OCI-LY7 (cell line): ENCODE data around the gene GABRA6. TPM values are rescaled to one million over a fixed set of nuclear protein-coding genes. Genes with fewer than 3 reads are reported as not detected.

Experiments
- BruUV-seq: library from RNA; stranded (reverse); fragments of 400-500 nt; replicated peaks from 2 replicates; lab custom pipeline; 2021; lab: Mats Ljungman, UMichigan
- CTCF ChIA-PET: fragments of 300-600 bp; sonication (Branson Sonifier 250); formaldehyde crosslinking; loops from one replicate; lab custom pipeline; 2022; ENCODE audit warnings: antibody characterized with exemption; ENCODE audit not compliant: unreplicated experiment; lab: Charles Lee
- POLR2A ChIA-PET: fragments of 300-600 bp; sonication (Branson Sonifier 250); formaldehyde crosslinking; loops from one replicate; lab custom pipeline; 2022; ENCODE audit warnings: antibody characterized with exemption; lab: Charles Lee
- DNase-seq: peaks from one replicate; pipeline ENCODE4 v3.0.0-alpha.2; 2015; ENCODE audit warnings: low spot score
- H2AFZ ChIP-seq: fragments of 200-600 bp; sonication (generic), shearing (Covaris generic); 2 replicates; pipeline ENCODE4 v1.6.1; 2014; ENCODE audit warnings: mild to moderate bottlenecking, antibody characterized with exemption, low read length, moderate library complexity
- H3K27ac ChIP-seq: fragments of 200-600 bp; sonication (generic); 2 replicates; pipeline ENCODE4 v1.5.1; 2014; ENCODE audit warnings: mixed run types, low read depth, mild to moderate bottlenecking, moderate library complexity, low read length, inconsistent platforms; ENCODE audit not compliant: poor library complexity, severe bottlenecking
- H3K36me3 ChIP-seq: fragments of 200-600 bp; sonication (generic); 2 replicates; pipeline ENCODE4 v1.6.1; 2014; ENCODE audit warnings: mild to moderate bottlenecking, antibody characterized with exemption, low read length, moderate library complexity, mixed read lengths; ENCODE audit not compliant: insufficient read depth
- H3K4me1 ChIP-seq: fragments of 200-600 bp; sonication (generic); 2 replicates; pipeline ENCODE4 v1.5.1; 2014; ENCODE audit warnings: mild to moderate bottlenecking, low read length; ENCODE audit not compliant: insufficient read depth, poor library complexity, severe bottlenecking
- H3K4me2 ChIP-seq: fragments of 200-600 bp; sonication (generic); 2 replicates; pipeline ENCODE4 v1.6.1; 2014; ENCODE audit warnings: mild to moderate bottlenecking, low read length
- H3K4me3 ChIP-seq: fragments of 200-600 bp; sonication (generic); 2 replicates; pipeline ENCODE4 v1.5.1; 2014; ENCODE audit warnings: mild to moderate bottlenecking, low read depth, low read length; ENCODE audit not compliant: poor library complexity, severe bottlenecking
- H3K79me2 ChIP-seq: fragments of 200-600 bp; sonication (generic); 2 replicates; pipeline ENCODE4 v1.6.1; 2016; ENCODE audit warnings: low read depth, mild to moderate bottlenecking, low read length, moderate library complexity, mixed read lengths; ENCODE audit not compliant: insufficient read depth
- H3K9me2 ChIP-seq: fragments of 200-600 bp; sonication (generic); 2 replicates; pipeline ENCODE4 v1.6.1; 2016; ENCODE audit warnings: mild to moderate bottlenecking, low read length, mixed read lengths; ENCODE audit not compliant: insufficient read depth
- H3K9me3 ChIP-seq: fragments of 200-600 bp; sonication (generic); 2 replicates; pipeline ENCODE4 v1.6.1; 2014; ENCODE audit warnings: mild to moderate bottlenecking, mixed run types, low read length, mixed read lengths
- H4K20me1 ChIP-seq: fragments of 200-600 bp; sonication (generic); 2 replicates; pipeline ENCODE4 v1.6.1; 2014; ENCODE audit warnings: mild to moderate bottlenecking, antibody characterized with exemption, low read length, moderate library complexity, mixed read lengths; ENCODE audit not compliant: insufficient read depth
- CTCF ChIP-seq: fragments of 200-600 bp; sonication (generic); conservative IDR thresholded peaks from 2 replicates; pipeline ENCODE4 v1.5.1; 2014; ENCODE audit warnings: mild to moderate bottlenecking, antibody characterized with exemption, low read length, moderate library complexity, mixed read lengths
- EZH2phosphoT487 ChIP-seq: fragments of 200-600 bp; sonication (generic); IDR thresholded peaks from 2 replicates; pipeline ENCODE4 v1.6.1; 2018; ENCODE audit warnings: low read depth, borderline replicate concordance, mild to moderate bottlenecking, mixed run types, antibody characterized with exemption, low read length, moderate library complexity, mixed read lengths
- intact Hi-C: fragments of 100-400 bp; cut with micrococcal nuclease; formaldehyde crosslinking; loops from one replicate; pipeline ENCODE4 v1.10.0; 2022; ENCODE audit not compliant: unreplicated experiment
- total RNA-seq, 2 experiments: library from RNA; depleted of rRNA in 1 of 2; stranded (reverse); fragments of >200 nt in 1 of 2; shearing (Covaris generic) in 1 of 2; gene quantifications; 2 replicates each; pipeline ENCODE4 v1.2.3, GENCODE V29; 2014 to 2022

GABRA6 gene
- total RNA-seq, 2 experiments from 2014 or later: not detected

- Histone ChIP-seq H3K36me3 (no peaks in the 10 kb centered on the region), H2AFZ (no peak overlapping the region), H3K27ac (no peak overlapping the region), H3K9me2 (no peaks in the 10 kb centered on the region), H3K79me2 (no peaks in the 10 kb centered on the region), H4K20me1 (no peaks in the 10 kb centered on the region; the same call in 1 of the 2 replicates), H3K9me3 (no peaks in the 10 kb centered on the region), H3K4me2 (no peak overlapping the region), H3K4me3 (no peak overlapping the region), H3K4me1 (no peaks in the 10 kb centered on the region)
- TF ChIP-seq CTCF (no peak), EZH2phosphoT487 (no peak)
- POLR2A ChIA-PET: no interaction called here
- CTCF ChIA-PET: no interaction called here
- DNase-seq: no peak
- intact Hi-C loops: no loop called here
- no TSS peak for BruUV-seq
These were observed 54.9 kb downstream of the GABRA6 start for GRCh38 chr5:161740433-161740832.

GRCh38 chr5:161744276-161744675 is 58.8 kb downstream of the GABRA6 start:
- Histone ChIP-seq H3K79me2 (no peaks in the 10 kb centered on the region), H4K20me1 (no peaks in the 10 kb centered on the region; the same call in 1 of the 2 replicates), H3K36me3 (no peaks in the 10 kb centered on the region), H3K9me2 (no peaks in the 10 kb centered on the region), H3K27ac (no peak overlapping the region), H2AFZ (no peak overlapping the region), H3K4me1 (no peaks in the 10 kb centered on the region), H3K9me3 (no peaks in the 10 kb centered on the region), H3K4me3 (no peak overlapping the region), H3K4me2 (no peak overlapping the region)
- ChIA-PET POLR2A (no interaction called here), CTCF (no interaction called here)
- intact Hi-C loops: no loop called here
- no TSS peak for BruUV-seq
- DNase-seq: no peak
- no peak for TF ChIP-seq EZH2phosphoT487
- no peak for TF ChIP-seq CTCF

DNA sequence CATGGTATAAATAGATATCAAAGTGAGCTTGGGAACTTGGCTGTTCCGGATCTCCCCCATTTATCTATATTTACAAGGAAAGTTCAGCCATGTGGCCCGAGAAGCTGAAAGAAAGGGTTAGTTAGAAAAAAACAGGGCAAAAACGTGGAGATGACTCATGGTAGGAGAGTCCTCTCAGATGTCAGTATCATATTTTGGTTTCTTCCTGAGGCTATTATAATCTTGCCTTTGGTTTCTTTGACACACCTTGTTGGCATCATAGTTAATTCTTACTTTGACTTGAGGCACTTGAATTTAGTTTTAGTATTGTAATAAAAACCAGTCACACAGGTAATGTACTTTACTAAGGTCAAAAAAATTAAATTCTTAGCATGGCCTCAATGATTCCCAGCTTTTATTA is 59.9 kb downstream of the GABRA6 start:
- TF ChIP-seq EZH2phosphoT487 (no peak), CTCF (no peak)
- H2AFZ ChIP-seq: no peak overlapping the region
- intact Hi-C loops: no loop called here
- no peak overlapping the region for H3K4me2 ChIP-seq
- H3K4me1 ChIP-seq: no peaks in the 10 kb centered on the region
- no peaks in the 10 kb centered on the region for H3K36me3 ChIP-seq
- no peak overlapping the region for H3K4me3 ChIP-seq
- ChIA-PET POLR2A (interaction anchor here (1.0 kb wide), 1 partner anchor 14 kb away, joined by 3 read pairs; no protein-coding TSS in a partner anchor), CTCF (no interaction called here)
- no peaks in the 10 kb centered on the region for H3K9me3 ChIP-seq
- H3K27ac ChIP-seq: no peak overlapping the region
- BruUV-seq: no TSS peak
- DNase-seq: no peak
- H4K20me1 ChIP-seq: no peaks in the 10 kb centered on the region; the same call in 1 of the 2 replicates
- no peaks in the 10 kb centered on the region for H3K9me2 ChIP-seq
- H3K79me2 ChIP-seq: no peaks in the 10 kb centered on the region
